HCT116 (cell line): Measurements from ENCODE around the gene PTPRZ1. TPM values are rescaled to one million over a fixed set of nuclear protein-coding genes. Genes with fewer than 3 reads are reported as not detected.

ENCODE experiments used
- ATAC-seq: fragments of 200-7000 bp; cut with Tn5 transposase; 2 replicates; pipeline ENCODE4 v1.9.1; 2020; ENCODE audit warnings: mild to moderate bottlenecking, moderate library complexity
- BruUV-seq: library from RNA; stranded (reverse); fragments of 400-500 nt; replicated peaks from 2 replicates; lab custom pipeline; 2021; lab: Mats Ljungman, UMichigan
- CTCF ChIA-PET: fragments of 300-600 bp; sonication (Branson Sonifier 250); formaldehyde crosslinking; loops from one replicate; lab custom pipeline; 2021; ENCODE audit warnings: antibody characterized with exemption; lab: Charles Lee
- POLR2A ChIA-PET: fragments of 300-600, 350-600 bp; sonication (Branson Sonifier 250); formaldehyde crosslinking; loops from one replicate; lab custom pipeline; 2021; ENCODE audit warnings: antibody characterized with exemption; lab: Charles Lee
- RAD21 ChIA-PET, 2 experiments: fragments of 300-600 bp; sonication (Branson Sonifier 250); formaldehyde crosslinking; loops; one replicate each; lab custom pipeline; 2023; ENCODE audit warnings: low total read pairs in 2 of 2; ENCODE audit not compliant: uncharacterized antibody in 2 of 2, unreplicated experiment in 2 of 2, low non-redundant PET in 1 of 2; lab: Charles Lee
- DNase-seq: peaks from one replicate; pipeline ENCODE4 v3.0.0-alpha.2; 2010; ENCODE audit warnings: low read depth, low spot score
- H2AFZ ChIP-seq: fragments of 200-600 bp; shearing (Covaris generic), sonication (generic); 2 replicates; pipeline ENCODE4 v1.6.1; 2017; ENCODE audit warnings: low read depth, mixed run types, mixed read lengths, antibody characterized with exemption, low read length; ENCODE audit not compliant: poor library complexity, severe bottlenecking
- H3K27ac ChIP-seq: 2 replicates; pipeline ENCODE4 v1.5.1; 2012; ENCODE audit warnings: low read depth, low read length
- H3K27me3 ChIP-seq: fragments of 200-600 bp; sonication (generic); 2 replicates; pipeline ENCODE4 v1.6.1; 2016; ENCODE audit warnings: mixed run types, low read length, mixed read lengths; ENCODE audit not compliant: insufficient read depth
- H3K36me3 ChIP-seq, 2 experiments: fragments of 200-500 bp in 1 of 2; fragments of 200-600 bp in 1 of 2; sonication (Bioruptor generic) in 1 of 2; sonication (generic) in 1 of 2; 2 replicates each; pipeline versions ENCODE4 v1.5.1 to v1.6.1; 2014 to 2016; ENCODE audit warnings: low read length in 2 of 2, inconsistent platforms in 1 of 2, mixed read lengths in 1 of 2, mixed run types in 1 of 2; ENCODE audit not compliant: insufficient read depth in 2 of 2, control insufficient read depth in 1 of 2
- H3K4me1 ChIP-seq, 2 experiments: fragments of 200-600 bp in 1 of 2; sonication (generic) in 1 of 2; 2 replicates each; pipeline versions ENCODE4 v1.5.1 to v1.6.1; 2012 to 2017; ENCODE audit warnings: low read length in 2 of 2, inconsistent platforms in 1 of 2, mild to moderate bottlenecking in 1 of 2, mixed read lengths in 1 of 2, mixed run types in 1 of 2, moderate library complexity in 1 of 2; ENCODE audit not compliant: insufficient read depth in 2 of 2, control insufficient read depth in 1 of 2
- H3K4me2 ChIP-seq: fragments of 200-600 bp; sonication (generic); 2 replicates; pipeline ENCODE4 v1.6.1; 2017; ENCODE audit warnings: mixed run types, low read length, mixed read lengths
- H3K4me3 ChIP-seq, 2 experiments: fragments of 200-600 bp in 1 of 2; sonication (generic) in 1 of 2; replicated peaks in 1 of 2; 2 replicates each; pipeline ENCODE4 v1.5.1; 2011 to 2016; ENCODE audit warnings: low read length in 2 of 2, control low read depth in 1 of 2, low read depth in 1 of 2, mild to moderate bottlenecking in 1 of 2, mixed read lengths in 1 of 2, mixed run types in 1 of 2
- H3K79me2 ChIP-seq: fragments of 200-600 bp; sonication (generic); 2 replicates; pipeline ENCODE4 v1.6.1; 2017; ENCODE audit warnings: mild to moderate bottlenecking, mixed run types, low read length, moderate library complexity, mixed read lengths; ENCODE audit not compliant: insufficient read depth
- H3K9ac ChIP-seq: fragments of 200-600 bp; sonication (generic); 2 replicates; pipeline ENCODE4 v1.6.1; 2016; ENCODE audit warnings: low read length, mixed read lengths
- H3K9me2 ChIP-seq: fragments of 200-600 bp; sonication (generic), shearing (Covaris generic); 2 replicates; pipeline ENCODE4 v1.6.1; 2017; ENCODE audit warnings: mixed run types, mild to moderate bottlenecking, moderate library complexity; ENCODE audit not compliant: insufficient read depth
- H3K9me3 ChIP-seq, 2 experiments: fragments of 200-500 bp in 1 of 2; fragments of 200-600 bp in 1 of 2; sonication (Bioruptor generic) in 1 of 2; sonication (generic) in 1 of 2; 2 replicates each; pipeline ENCODE4 v1.6.1; 2014 to 2017; ENCODE audit warnings: low read length in 2 of 2, mixed read lengths in 2 of 2, inconsistent platforms in 1 of 2, low read depth in 1 of 2, mild to moderate bottlenecking in 1 of 2, mixed run types in 1 of 2, moderate library complexity in 1 of 2; ENCODE audit not compliant: control insufficient read depth in 1 of 2, insufficient read depth in 1 of 2
- H4K20me1 ChIP-seq: fragments of 200-600 bp; sonication (generic), shearing (Covaris generic); 2 replicates; pipeline ENCODE4 v1.6.1; 2017; ENCODE audit warnings: mixed run types, mild to moderate bottlenecking, moderate library complexity; ENCODE audit not compliant: insufficient read depth
- CEBPB ChIP-seq: IDR thresholded peaks from 2 replicates; pipeline ENCODE4 v1.6.1; 2012; ENCODE audit warnings: low read depth
- ELF1 ChIP-seq: IDR thresholded peaks from 2 replicates; pipeline ENCODE4 v1.6.1; 2012; ENCODE audit warnings: low read depth, borderline replicate concordance
- EZH2 ChIP-seq: fragments of 200-600 bp; sonication (generic); IDR thresholded peaks from 2 replicates; pipeline ENCODE4 v1.6.1; 2017; ENCODE audit warnings: antibody characterized with exemption, mixed run types
- JUND ChIP-seq: IDR thresholded peaks from 2 replicates; pipeline ENCODE4 v1.6.1; 2012
- POLR2AphosphoS5 ChIP-seq: IDR thresholded peaks from 2 replicates; pipeline ENCODE4 v1.6.1; 2011; ENCODE audit warnings: mild to moderate bottlenecking, low read depth, low read length, moderate library complexity
- RAD21 ChIP-seq: IDR thresholded peaks from 2 replicates; pipeline ENCODE4 v1.6.1; 2012; ENCODE audit warnings: low read depth, mild to moderate bottlenecking
- SIN3A ChIP-seq: IDR thresholded peaks from 2 replicates; pipeline ENCODE4 v1.6.1; 2012; ENCODE audit warnings: low read depth
- SRF ChIP-seq: IDR thresholded peaks from 2 replicates; pipeline ENCODE4 v1.6.1; 2012; ENCODE audit warnings: low read depth
- TCF7L2 ChIP-seq: IDR thresholded peaks from 2 replicates; pipeline ENCODE4 v1.7.0; 2011; ENCODE audit warnings: borderline replicate concordance, inconsistent platforms; ENCODE audit not compliant: insufficient read depth, insufficient read length; ENCODE audit errors: extremely low read depth
- ZFX ChIP-seq: fragments of 450-650 bp; IDR thresholded peaks from 2 replicates; pipeline ENCODE4 v1.6.1; 2017
- intact Hi-C: fragments of 100-400 bp; cut with micrococcal nuclease; formaldehyde crosslinking; loops from 2 replicates; pipeline ENCODE4 v1.10.0; 2022
- total RNA-seq: library from RNA; stranded (reverse); gene quantifications from one replicate; pipeline ENCODE4 v1.2.1, GENCODE V29; 2021; ENCODE audit not compliant: unreplicated experiment
- TF ChIP-seq, protein P1 (sequence below), 3 experiments: fragments of 200-600 bp in 1 of 3; sonication (generic) in 1 of 3; IDR thresholded peaks in 2 of 3; conservative IDR thresholded peaks in 1 of 3; 2 replicates each; pipeline ENCODE4 v1.5.1; 2012 to 2017; ENCODE audit warnings: low read depth in 2 of 3, low read length in 2 of 3, antibody characterized with exemption in 1 of 3, borderline replicate concordance in 1 of 3, control low read depth in 1 of 3, mild to moderate bottlenecking in 1 of 3, mixed read lengths in 1 of 3, mixed run types in 1 of 3, moderate library complexity in 1 of 3; ENCODE audit not compliant: insufficient read depth in 1 of 3
- TF ChIP-seq, protein P2 (sequence below): IDR thresholded peaks from 2 replicates; pipeline ENCODE4 v1.6.1; 2011; ENCODE audit warnings: mild to moderate bottlenecking, low read length, moderate library complexity; ENCODE audit not compliant: insufficient replicate concordance; ENCODE audit errors: extremely low read depth
- TF ChIP-seq, protein P3 (sequence below): IDR thresholded peaks from 2 replicates; pipeline ENCODE4 v1.6.1; 2012

The PTPRZ1 gene
- total RNA-seq, 1 experiment from 2014 or later: 0.25 TPM

DNA sequence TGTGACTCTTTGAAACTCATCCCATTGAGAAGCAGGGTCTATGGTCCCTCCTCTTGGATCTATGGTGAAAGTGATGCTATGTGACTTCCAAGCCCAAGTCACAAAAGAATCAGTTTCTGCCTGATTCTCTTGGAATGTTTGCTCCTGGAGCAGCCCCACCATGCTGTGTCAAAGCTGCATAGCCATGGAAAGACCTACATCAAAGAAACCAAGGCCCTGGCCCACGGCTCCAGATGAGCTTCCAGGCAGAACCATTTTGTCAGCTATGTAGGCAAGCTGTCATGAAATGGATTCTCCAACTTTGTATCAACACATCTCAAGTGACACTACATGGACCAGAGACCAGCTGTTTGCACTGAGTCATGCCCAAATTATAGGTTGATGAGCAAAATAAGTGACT is 194.1 kb downstream of the PTPRZ1 start:
- CTCF ChIA-PET: no interaction called here
- ATAC-seq: no peak
- Histone ChIP-seq H3K9me3 (no peaks in the 10 kb centered on the region), H3K36me3 (no peaks in the 10 kb centered on the region), H2AFZ (no peak overlapping the region), H3K27ac (no peak overlapping the region), H3K9me2 (no peaks in the 10 kb centered on the region), H4K20me1 (no peaks in the 10 kb centered on the region), H3K9ac (no peak overlapping the region), H3K27me3 (no peaks in the 10 kb centered on the region), H3K4me2 (no peak overlapping the region), H3K4me3 (no peak overlapping the region), H3K4me1 (no peaks in the 10 kb centered on the region), H3K79me2 (no peaks in the 10 kb centered on the region)
- intact Hi-C loops: no loop called here
- TF ChIP-seq POLR2AphosphoS5 (no peak), JUND (no peak), EZH2 (no peak), SRF (no peak), SIN3A (no peak)
- TF ChIP-seq, protein P1, sequence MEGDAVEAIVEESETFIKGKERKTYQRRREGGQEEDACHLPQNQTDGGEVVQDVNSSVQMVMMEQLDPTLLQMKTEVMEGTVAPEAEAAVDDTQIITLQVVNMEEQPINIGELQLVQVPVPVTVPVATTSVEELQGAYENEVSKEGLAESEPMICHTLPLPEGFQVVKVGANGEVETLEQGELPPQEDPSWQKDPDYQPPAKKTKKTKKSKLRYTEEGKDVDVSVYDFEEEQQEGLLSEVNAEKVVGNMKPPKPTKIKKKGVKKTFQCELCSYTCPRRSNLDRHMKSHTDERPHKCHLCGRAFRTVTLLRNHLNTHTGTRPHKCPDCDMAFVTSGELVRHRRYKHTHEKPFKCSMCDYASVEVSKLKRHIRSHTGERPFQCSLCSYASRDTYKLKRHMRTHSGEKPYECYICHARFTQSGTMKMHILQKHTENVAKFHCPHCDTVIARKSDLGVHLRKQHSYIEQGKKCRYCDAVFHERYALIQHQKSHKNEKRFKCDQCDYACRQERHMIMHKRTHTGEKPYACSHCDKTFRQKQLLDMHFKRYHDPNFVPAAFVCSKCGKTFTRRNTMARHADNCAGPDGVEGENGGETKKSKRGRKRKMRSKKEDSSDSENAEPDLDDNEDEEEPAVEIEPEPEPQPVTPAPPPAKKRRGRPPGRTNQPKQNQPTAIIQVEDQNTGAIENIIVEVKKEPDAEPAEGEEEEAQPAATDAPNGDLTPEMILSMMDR (IDR thresholded peaks at IDR 0.05 in 2 of 3, conservative IDR thresholded peaks at IDR 0.05 in 1 of 3; ENCODE audit: borderline replicate concordance in 1 of 3, insufficient read depth in 1 of 3, low read depth in 2 of 3, low read length in 2 of 3): no peak
- no peak for DNase-seq
- RAD21 ChIA-PET: no interaction called here
- POLR2A ChIA-PET: no interaction called here
- BruUV-seq: no TSS peak

DNA sequence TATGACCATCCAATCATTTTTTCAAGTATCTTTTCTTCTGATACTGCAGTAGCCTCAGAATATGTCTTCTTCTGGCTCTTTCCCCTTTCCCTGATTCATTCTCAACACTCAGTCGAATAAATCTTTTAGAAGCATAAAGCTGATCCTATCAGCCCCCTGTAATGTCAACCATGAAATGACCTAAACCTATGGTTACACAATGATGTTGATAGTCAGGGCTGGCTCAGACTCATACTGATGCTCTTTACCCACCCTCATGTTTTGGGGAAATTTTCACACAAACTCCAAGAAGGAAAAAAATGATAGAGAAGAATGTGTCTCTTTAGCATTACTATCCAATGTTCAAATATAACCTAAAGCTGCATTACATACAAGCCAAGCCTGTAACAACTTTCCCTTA is 195.1 kb downstream of the PTPRZ1 start:
- no peak overlapping the region for H3K9ac ChIP-seq
- no peaks in the 10 kb centered on the region for H3K9me2 ChIP-seq
- H3K4me2 ChIP-seq: no peak overlapping the region
- no peaks in the 10 kb centered on the region for H3K9me3 ChIP-seq
- no peak overlapping the region for H2AFZ ChIP-seq
- DNase-seq: no peak
- no peaks in the 10 kb centered on the region for H3K36me3 ChIP-seq
- no peak for ATAC-seq
- intact Hi-C loops: no loop called here
- RAD21 ChIA-PET: no interaction called here
- CTCF ChIA-PET: no interaction called here
- H4K20me1 ChIP-seq: no peaks in the 10 kb centered on the region
- H3K27ac ChIP-seq: no peak overlapping the region
- no peaks in the 10 kb centered on the region for H3K4me1 ChIP-seq
- BruUV-seq: no TSS peak
- H3K27me3 ChIP-seq: no peaks in the 10 kb centered on the region
- no peaks in the 10 kb centered on the region for H3K79me2 ChIP-seq
- no peak overlapping the region for H3K4me3 ChIP-seq
- POLR2A ChIA-PET: no interaction called here
- TF ChIP-seq ZFX (no peak), CEBPB (no peak), TCF7L2 (no peak), ELF1 (no peak), RAD21 (no peak)
- TF ChIP-seq, protein P2, sequence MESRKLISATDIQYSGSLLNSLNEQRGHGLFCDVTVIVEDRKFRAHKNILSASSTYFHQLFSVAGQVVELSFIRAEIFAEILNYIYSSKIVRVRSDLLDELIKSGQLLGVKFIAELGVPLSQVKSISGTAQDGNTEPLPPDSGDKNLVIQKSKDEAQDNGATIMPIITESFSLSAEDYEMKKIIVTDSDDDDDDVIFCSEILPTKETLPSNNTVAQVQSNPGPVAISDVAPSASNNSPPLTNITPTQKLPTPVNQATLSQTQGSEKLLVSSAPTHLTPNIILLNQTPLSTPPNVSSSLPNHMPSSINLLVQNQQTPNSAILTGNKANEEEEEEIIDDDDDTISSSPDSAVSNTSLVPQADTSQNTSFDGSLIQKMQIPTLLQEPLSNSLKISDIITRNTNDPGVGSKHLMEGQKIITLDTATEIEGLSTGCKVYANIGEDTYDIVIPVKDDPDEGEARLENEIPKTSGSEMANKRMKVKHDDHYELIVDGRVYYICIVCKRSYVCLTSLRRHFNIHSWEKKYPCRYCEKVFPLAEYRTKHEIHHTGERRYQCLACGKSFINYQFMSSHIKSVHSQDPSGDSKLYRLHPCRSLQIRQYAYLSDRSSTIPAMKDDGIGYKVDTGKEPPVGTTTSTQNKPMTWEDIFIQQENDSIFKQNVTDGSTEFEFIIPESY: no peak
- TF ChIP-seq, protein P1 (IDR thresholded peaks at IDR 0.05 in 2 of 3, conservative IDR thresholded peaks at IDR 0.05 in 1 of 3; ENCODE audit: borderline replicate concordance in 1 of 3, insufficient read depth in 1 of 3, low read depth in 2 of 3, low read length in 2 of 3): no peak
- TF ChIP-seq, protein P3, sequence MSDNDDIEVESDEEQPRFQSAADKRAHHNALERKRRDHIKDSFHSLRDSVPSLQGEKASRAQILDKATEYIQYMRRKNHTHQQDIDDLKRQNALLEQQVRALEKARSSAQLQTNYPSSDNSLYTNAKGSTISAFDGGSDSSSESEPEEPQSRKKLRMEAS: no peak
